HG02571 (cell line): ENCODE data around the gene DHRS3.

Source experiments
- ATAC-seq: cut with Tn5 transposase; IDR thresholded peaks from one replicate; pipeline ENCODE4 v1.9.1; 2021; ENCODE audit warnings: mild to moderate bottlenecking, moderate library complexity; ENCODE audit not compliant: unreplicated experiment

The DHRS3 gene

DNA sequence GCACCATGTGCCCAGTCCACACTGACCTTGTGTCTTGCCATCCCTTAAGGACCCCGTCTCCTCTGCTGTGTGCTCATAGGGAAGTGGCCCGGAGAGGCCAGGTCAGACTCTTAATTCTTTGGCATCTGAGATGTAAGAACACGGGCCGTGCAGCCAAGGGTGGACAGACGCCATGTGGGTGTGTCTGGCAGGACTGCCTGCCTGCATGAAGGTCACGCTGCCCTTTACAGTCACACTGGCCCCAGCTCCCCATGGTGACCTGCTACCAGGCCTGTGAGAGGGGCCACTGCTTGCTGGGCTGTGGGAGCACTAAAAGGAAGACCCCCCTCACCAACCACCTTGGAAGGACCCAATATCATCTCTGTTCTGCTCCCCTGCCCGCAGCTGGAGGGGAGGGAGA, 17.7 kb downstream of the DHRS3 start:
- ATAC-seq = no peak

DNA sequence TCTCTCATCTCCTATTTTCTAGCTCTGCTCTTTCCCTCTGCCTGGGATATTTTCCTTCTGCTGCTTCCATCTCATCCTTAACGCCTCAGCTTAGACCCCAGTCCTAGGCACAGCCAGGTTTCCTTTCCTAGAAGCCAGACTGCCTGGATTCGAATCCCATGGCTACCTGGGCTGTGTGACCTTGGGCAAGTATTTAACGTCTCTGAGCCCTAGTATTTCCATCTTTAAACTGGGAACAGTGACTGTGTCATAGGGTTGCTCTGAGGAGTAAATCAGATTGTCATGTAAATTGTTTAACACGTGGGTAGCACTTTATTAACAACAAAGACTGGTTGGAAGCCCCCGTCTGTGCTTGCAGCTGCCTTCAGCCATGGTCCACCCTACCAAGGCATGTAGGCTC, 18.4 kb downstream of the DHRS3 start:
- ATAC-seq = no peak

DNA sequence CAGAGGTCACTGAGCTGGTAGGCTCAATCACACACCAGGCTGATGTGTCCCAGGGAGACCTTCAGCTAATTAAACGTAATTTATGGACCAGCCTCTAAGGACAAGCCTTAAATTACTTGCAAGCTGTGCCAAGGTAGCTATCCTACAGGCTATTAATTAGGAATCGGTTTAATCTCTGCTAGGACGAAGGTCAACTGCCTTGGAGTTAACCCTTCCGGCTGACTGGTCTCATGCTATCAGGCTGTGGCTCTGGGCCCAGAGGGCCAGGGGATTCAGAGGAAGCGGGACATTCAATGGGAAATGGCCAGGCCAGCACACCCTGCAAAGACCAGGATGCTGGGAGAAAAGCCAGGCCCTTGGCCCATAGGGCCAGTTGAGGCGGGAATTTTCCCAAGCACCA, 19.0 kb downstream of the DHRS3 start:
- no peak for ATAC-seq

DNA sequence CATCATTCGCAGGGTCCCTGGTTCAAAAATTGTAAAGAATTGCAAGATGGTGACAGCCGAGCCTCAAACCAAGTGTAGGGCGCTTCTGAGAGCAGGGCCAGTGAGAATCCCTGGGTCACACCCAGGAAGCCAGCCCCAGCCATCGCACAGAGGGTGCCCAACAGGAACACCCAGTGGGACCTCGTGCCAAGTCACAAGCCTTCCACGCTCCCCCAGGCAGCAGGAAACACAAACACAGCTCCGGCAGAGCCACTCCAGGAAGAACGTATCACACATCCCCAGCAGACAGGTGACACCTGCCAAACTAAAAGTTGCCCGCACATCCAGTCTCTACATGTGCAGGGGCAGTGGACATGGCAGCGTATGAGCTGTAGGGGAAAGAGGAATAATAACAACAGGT, 20.2 kb downstream of the DHRS3 start:
- no peak for ATAC-seq

DNA sequence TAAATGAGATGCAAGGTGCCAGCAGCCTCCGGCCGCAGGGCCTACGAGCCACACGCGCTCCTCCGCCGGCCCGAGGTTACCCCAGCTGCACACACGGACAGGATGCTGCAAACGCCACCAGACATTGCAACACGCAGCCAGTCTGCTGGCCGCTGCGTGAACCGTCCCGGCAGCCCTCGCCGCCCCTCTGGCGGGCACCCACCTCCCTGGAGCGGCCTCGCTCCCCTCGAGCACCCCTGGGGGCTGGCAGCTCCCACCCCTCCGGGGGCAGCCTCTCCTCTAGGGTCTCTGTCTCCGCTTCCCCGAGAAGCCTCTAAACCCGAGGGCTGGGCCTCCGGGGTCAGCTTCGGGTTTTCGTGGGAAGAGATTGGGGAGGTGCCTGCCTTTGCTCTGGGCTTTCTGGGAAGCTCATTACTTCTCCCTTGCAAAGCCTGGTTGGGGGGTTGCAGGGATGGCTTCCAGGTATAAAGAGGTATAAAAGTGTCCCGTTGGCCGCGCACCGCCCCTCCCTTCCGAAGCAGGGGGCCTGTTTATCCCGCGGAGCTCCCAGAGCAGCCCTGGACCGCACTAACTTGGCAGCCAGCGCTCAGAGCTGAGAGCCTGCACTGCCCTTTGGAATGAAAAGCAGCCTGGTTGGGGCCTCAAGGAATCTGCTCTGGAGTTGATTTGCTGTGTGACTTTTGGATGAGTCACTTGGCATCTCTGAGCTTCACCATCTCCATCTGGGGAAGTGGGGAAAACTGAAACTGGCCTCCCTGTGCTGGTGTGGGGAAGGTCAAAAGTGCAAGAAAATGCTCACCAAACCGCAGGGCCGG, 21.8 kb downstream of the DHRS3 start:
- no peak for ATAC-seq

DNA sequence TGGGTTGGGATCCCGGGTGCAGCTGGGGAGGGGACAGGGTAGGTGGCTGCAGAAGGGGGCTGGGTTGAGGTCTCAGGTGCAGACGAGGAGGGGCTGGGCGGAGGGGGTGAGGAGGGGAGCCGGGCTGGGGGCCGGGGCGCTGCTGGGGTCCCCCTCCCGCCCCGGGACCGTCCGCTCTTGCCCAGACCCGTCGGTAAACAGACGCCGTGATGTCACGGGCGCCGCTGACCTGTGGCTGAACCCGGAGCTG, 22.3 kb downstream of the DHRS3 start:
- no peak for ATAC-seq

DNA sequence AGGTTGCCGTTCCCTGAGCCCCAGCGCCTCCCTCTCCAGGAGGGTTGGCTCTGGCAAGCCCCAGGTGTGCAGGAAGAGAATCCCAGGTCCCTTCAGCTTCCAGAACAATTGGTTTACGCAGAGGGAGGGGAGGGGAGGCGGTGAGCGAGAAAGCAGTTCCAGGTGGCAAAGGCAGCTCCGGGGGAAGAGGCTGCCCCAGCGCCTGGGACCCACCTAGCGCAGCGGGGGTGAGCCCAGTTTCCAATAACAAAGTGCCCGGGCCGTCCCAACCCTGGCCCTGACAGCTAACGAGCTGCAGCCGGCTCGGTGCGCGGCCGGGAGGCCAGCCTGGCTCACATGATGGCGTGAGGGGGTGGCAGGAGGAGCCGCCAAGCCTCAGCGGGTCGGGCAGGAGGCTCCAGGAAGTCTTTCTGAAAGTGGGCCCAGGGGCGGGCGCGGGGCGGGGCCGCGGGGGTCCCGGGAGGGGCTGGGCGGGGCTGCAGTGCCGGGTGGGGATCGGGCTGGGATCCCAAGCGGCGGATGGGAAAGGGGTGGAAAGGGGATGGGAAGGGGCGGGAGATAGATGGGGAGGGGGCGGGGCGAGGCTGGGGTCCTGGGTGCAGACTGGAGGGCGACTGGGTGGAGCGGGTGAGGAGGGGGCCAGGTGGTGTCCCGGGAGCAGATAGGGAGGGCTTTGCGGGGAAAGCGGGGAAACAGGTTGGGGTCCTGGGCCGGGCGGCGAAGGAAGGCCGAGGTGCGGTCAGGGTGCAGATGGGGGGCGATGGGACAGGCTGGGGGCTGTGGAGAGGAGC, 22.8 kb downstream of the DHRS3 start:
- ATAC-seq = no peak

DNA sequence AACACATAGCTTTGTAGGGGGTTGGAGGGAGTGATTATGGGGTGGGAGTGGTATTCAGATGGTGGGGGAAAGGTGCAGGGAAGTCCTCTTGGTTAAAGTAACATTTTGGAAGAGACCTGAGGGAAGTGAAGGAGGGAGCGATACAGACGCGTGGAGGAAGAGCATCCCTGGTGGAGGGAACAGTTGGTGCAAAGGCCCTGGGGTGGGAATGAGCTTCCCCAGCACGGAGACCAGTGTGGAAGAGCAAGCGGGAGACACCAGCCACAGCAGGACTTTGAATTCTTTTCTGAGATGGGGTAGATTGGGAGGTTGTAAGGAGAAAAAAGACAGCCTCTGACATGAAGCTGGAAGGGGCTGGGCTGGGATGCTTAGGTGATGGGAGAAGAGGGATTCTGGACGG, 23.5 kb downstream of the DHRS3 start:
- ATAC-seq = no peak

DNA sequence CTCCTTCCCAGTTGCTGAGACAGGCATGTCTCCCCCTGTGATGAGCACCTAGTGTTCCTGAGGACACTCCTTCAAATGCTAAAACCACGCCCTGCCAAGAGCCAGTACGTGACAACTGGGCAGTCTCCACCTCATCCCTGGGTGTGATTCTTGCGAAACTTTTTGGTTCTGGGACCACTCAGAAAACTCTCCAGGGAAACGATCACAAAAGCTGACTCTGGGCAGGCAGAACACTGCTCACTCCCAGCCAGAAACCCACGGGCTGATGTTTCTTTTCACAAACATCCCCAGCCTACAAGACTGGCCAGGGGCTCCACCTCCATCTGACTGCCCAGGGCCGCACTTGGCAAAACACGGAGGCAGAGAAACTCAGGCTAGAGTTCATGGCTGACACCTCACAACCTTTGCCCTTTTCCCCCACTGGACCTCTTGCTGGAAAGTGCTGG, 24.4 kb downstream of the DHRS3 start:
- ATAC-seq = no peak

DNA sequence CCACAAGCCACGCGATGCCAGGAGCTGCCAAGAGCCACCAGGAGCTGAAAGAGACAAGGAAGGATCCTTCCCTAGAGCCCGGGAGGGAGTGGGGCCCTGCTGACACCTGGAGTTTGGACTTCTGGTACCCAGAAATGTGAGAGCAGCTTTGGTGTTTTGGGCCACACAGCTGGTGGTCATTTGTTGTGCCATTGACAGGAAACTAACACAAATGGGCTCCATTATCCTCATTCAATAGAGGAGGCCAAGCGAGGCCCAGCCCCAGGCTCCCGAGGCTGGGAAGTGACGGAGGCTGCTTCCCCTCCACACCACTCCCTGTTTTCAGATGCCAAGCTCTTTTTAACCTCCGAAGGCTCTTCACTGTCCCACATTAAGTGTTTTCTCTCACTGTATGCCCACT, 25.5 kb downstream of the DHRS3 start:
- ATAC-seq = no peak

DNA sequence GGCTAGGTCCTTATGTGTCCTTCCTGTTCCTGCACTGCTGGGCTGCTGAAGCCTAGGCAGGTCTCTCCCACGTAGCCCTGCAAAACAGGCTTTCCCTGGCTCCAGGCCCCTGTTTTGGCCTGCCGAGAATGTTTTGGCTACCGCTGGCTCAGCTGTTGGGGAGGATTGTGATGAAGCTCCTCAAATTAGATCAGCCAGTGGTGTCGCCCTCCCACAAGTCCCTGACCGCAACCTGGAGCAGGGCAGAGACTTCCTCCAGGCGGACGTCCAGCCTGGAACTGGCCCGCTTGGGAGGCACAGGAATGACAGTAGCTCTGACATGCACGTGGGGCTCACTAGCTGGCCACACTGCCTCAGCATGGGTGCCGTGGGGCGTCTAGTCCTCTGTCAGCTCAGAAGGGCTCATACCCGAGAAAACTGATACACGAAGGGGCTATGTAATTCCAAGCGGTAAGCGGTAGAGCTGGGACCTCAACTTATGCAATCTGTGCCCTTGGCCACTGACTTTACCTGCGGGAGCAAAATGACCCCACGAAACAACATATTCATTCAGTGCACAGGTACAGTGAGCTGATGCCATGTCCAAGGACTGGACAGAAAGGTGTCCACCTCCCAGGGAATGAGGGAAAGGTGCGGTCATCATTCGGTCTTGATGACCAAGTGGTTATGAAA, 26.6 kb downstream of the DHRS3 start:
- no peak for ATAC-seq

DNA sequence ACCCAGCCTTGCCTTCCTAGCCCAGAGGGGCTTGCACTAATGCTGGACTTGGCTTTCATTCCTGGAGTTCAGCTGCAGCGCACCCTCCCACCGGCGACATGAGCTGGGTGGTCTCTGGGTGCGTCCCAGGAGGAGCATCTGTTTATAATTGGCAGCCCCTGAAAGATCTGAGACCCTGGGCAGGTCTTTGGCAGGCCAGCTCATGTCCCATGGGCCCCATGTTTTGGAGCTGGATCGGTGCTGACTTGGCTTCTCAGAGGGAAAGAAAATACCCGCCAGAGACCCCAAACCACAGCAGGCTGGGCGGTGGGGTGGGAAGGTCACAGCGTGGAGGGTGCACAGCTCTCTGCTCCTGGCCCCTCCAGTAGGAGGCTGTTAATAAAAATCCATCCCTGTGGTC, 29.3 kb downstream of the DHRS3 start:
- ATAC-seq = no peak

DNA sequence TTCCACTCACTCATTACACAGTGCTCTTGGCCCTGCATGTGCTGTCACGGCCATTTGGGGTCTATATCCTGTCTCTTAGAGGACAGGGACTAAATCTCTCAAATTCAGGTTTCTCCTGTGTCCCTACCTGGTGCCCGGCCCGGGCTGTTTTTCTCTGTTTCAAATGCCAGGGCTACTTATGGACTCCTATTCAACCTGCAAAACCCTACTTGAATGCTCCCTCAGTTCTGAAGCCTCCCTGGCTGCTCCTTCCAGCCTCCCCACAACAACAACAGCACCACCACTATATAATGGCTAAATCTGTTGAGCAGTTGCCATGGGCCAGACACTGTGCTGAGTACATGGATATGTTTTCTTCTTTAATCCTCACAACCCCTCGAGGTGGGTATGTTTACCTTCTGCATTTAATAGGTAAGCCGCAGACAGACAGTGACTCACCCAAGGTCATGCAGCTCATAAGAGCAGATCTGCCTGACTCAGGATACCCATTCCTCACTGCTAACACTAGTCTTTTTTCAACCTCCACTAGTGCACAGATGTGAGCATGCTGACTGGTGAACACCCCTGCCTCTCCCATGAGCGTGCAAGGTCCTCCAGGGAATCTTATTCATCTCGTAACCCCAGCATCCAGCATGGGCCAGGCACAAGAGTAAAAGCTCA, 29.9 kb downstream of the DHRS3 start:
- ATAC-seq = no peak

DNA sequence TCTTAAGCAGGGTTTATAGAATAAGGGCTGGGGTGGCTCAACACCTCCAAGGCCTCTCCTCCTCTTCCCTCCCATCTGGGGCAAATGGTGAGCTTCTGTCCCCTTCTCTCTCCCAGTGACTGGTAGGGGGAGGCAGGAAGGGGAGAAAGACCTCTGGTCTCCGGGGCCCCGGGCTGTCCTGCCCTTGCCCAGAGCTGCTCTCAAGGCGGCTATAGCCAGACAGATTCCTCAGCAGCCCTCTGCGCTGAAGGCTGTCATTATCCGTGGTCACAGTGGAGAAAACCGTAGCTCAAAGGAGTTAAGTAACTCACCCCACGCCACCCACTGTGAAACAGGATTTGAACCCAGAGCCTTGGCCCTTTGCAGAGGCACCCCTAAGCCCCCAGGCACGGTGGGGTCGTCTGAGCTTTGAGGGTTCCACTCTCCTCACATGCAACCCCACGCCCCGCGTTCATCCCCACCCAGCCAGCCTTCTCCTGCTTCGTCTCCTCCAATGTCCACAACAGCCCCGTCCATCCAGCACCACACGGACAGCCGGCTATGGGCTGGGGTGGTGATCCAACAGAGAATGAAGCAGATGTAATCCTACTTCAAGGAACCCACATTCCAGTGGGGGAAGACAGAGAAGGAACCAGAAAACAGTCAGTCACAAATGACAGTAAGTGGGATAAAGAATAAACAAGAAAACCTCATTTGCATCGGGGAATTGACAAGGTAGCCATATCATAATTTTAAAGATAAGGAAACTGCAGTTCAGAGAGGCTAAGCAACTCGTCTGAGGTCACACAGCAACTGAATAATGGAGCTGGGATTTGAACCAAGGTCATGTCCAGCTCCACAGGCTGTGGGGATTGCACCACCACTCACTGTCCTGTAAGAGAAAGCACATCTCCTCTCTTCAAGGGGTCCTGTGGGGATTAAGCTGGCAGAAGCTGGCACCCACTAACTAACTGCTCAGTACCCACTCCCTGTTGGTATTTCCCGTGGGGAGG, 31.8 kb downstream of the DHRS3 start:
- no peak for ATAC-seq

DNA sequence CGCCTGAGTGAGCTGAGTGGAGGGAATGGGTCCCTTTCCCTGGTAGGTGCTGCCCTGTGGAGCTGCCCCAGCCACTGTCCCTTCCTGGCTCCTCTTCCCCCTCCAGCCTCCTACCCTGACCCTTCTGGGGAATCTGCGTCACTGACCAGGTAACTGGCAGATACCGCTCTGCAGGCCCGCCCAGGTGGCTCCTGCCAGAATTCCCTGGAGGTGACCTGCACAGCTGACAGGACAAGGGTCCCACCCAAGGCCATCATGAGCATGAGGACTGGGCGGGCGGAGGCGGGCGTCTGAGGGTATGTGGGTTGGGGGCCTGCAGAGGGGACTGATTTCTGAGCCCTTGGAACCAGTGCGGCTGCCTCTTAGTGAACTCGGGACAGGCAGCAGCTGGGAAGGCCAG, 32.5 kb downstream of the DHRS3 start:
- ATAC-seq = no peak

DNA sequence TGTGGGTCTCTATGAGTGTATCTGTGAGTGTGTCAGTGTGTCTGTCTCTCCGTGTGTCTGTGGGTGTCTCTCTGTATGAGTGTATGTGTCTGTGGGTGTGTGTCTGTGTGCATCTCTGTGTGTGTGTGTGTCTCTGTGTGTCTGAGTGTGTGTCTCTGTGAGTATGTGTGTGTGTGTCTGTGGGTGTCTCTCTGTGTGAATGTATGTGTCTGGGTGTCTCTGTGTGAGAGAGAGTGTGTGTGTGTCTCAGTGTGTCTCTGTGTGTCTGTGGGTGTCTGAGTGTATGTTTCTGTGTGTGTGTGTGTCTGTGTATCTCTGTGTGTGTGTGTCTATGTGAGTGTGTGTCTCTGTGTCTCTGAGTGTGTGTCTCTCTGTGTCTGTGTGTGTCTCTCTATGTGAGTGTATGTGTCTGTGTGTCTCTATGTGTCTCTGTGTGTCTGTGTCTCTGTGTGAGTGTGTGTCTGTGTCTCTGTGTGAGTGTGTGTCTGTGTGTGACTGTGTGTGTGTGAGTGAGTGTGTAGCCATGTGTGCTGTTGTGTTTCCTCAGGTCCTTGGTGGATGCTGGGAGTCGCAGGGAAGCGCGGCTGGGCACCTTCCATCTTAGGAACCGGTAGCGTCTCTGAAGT, 33.0 kb downstream of the DHRS3 start:
- no peak for ATAC-seq

DNA sequence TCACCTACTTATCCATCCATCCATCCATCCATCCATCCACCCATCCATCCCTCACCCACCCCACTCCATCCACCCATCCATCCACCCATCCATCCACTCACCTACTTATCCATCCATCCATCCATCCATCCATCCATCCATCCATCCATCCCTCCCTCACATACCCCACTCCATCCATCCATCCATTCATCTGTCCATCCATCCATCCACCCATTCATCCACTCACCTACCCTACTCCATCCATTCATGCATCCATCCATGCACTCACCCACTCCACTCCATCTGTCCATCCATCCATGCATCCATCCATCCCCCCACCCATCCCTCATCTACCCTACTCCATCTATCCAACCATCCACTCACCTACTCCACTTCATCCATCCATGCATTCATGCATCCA, 34.5 kb downstream of the DHRS3 start:
- ATAC-seq = no peak

DNA sequence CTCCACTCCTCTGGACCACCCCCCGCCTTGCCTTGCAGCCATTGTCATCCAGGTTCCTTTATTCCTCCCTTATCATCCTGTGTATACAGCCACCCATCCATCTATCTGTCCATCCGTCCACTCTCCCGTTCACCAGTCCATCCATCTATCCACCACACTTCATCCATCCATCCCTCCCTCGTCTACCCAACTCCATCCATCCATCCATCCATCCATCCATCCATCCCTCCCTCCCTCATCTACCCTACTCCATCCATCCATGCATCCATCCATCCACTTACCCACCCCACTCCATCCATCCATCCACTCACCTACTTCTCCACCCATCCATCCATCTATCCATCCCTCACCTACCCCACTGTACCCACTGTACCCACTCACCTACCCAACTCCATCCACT, 35.4 kb downstream of the DHRS3 start:
- no peak for ATAC-seq

DNA sequence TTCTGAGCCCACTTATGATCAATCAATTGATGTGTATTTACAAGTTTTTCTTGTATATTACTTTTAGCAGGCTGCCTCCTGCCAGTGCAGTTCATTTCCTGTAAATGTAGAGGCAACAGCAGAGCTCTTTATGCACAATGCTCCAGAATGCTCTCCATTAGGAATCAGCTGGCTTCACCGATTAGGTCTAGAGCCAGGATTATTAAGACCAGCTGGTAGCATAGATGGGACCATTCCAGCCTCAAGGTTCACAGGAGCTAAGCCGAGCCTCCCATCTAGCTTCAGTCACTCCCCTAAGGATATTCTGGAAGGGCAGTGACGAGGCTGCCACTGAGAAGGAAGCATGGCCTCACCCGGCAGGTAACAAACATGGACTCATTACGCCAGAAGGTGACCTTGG, 36.8 kb downstream of the DHRS3 start:
- no peak for ATAC-seq
